Gastrocnemius medialis (tissue), 4 donors: ENCODE data around the gene NSDHL. TPM values are rescaled to one million over a fixed set of nuclear protein-coding genes. Genes with fewer than 3 reads are reported as not detected.

Experiments
- ATAC-seq, 2 donors: fragments of 150-250 bp; one replicate each; pipeline ENCODE4 v1.9.1; 2016
- DNase-seq, 2 donors: peaks; one replicate each; pipeline ENCODE4 v3.0.0-alpha.2; 2019
- H3K27ac ChIP-seq, 4 donors: fragments of 200-600 bp; sonication (generic); 1 replicate in 1 of 4; 2 replicates in 3 of 4; pipeline ENCODE4 v1.5.1; 2016 to 2018; ENCODE audit warnings: mild to moderate bottlenecking in 2 of 4, moderate library complexity in 1 of 4
- H3K27me3 ChIP-seq, 3 donors: fragments of 200-600 bp; sonication (generic) in 2 of 3; 1 replicate in 1 of 3; 2 replicates in 2 of 3; pipeline versions ENCODE4 v1.5.1 to v1.6.0; 2016 to 2019; ENCODE audit warnings: mild to moderate bottlenecking in 1 of 3, moderate library complexity in 1 of 3
- H3K36me3 ChIP-seq, 2 donors: fragments of 200-600 bp; sonication (generic) in 1 of 2; one replicate each; pipeline ENCODE4 v1.5.1; 2017 to 2018
- H3K4me1 ChIP-seq, 2 donors: fragments of 200-600 bp; sonication (generic) in 1 of 2; one replicate each; pipeline ENCODE4 v1.5.1; 2016 to 2017; ENCODE audit warnings: mild to moderate bottlenecking in 2 of 2
- H3K4me3 ChIP-seq, 4 donors: fragments of 200-600 bp; sonication (generic) in 3 of 4; 1 replicate in 1 of 4; 2 replicates in 3 of 4; pipeline ENCODE4 v1.5.1; 2016 to 2019; ENCODE audit warnings: mild to moderate bottlenecking in 2 of 4
- H3K9me3 ChIP-seq, 3 donors: fragments of 200-600 bp; sonication (generic) in 2 of 3; 1 replicate in 1 of 3; 2 replicates in 2 of 3; pipeline ENCODE4 v1.5.1; 2016 to 2019
- CTCF ChIP-seq, 5 experiments: fragments of 450-650 bp in 3 of 5; fragments of 200-600 bp in 2 of 5; sonication (generic) in 2 of 5; IDR thresholded peaks in 4 of 5; conservative IDR thresholded peaks in 1 of 5; 1 replicate in 4 of 5; 2 replicates in 1 of 5; pipeline ENCODE4 v1.5.1; 2016 to 2019; ENCODE audit warnings: antibody characterized with exemption in 5 of 5, mild to moderate bottlenecking in 3 of 5, moderate library complexity in 3 of 5
- POLR2A ChIP-seq, 2 donors: fragments of 450-650 bp; IDR thresholded peaks; one replicate each; pipeline ENCODE4 v1.6.1; 2017; ENCODE audit warnings: antibody characterized with exemption in 2 of 2, mild to moderate bottlenecking in 2 of 2, moderate library complexity in 2 of 2
- in situ Hi-C, 4 donors: fragments of 200-750 bp; cut with MboI; loops; one replicate each; pipeline versions ENCODE4 v1.15.0 to v1.8.0; 2017; ENCODE audit warnings: low sequenced_read_pairs in 4 of 4
- intact Hi-C: fragments of 100-400 bp; cut with DNase I; formaldehyde crosslinking; loops from one replicate; pipeline ENCODE4 v1.15.1; 2023; ENCODE audit warnings: low total_unique reads
- total RNA-seq, 4 donors: library from RNA; depleted of rRNA; stranded (reverse); fragments of >200 nt; gene quantifications; one replicate each; pipeline versions ENCODE4 v1.1.0 to v1.2.3, GENCODE V29; 2016

The NSDHL gene
- total RNA-seq, 4 donors from 2014 or later: 4.6 to 8.8 (median 6.2) TPM

GRCh38 chrX:152899111-152899873 is 68.4 kb downstream of the NSDHL start:
- H3K9me3 ChIP-seq: no peaks in the 10 kb centered on the region
- DNase-seq: no peak
- intact Hi-C loops: no loop called here
- H3K4me3 ChIP-seq: no peak overlapping the region
- no peak overlapping the region for H3K27ac ChIP-seq
- H3K4me1 ChIP-seq: no peaks in the 10 kb centered on the region
- ATAC-seq: no peak
- H3K36me3 ChIP-seq: no peaks in the 10 kb centered on the region
- in situ Hi-C loops: no loop called here
- H3K27me3 ChIP-seq: peaks cover 0 to 13% (median under 1%) of the 10 kb centered on the region in 3 donors
- TF ChIP-seq CTCF (IDR thresholded peaks at IDR 0.05 in 4 of 5, conservative IDR thresholded peaks at IDR 0.05 in 1 of 5) (no peak), POLR2A (IDR thresholded peaks at IDR 0.05) (no peak)

GRCh38 chrX:152899874-152900719 is 69.2 kb downstream of the NSDHL start:
- H3K27me3 ChIP-seq: peaks cover 0 to 13% (median 3%) of the 10 kb centered on the region in 3 donors
- no peaks in the 10 kb centered on the region for H3K9me3 ChIP-seq
- no peak overlapping the region for H3K4me3 ChIP-seq
- DNase-seq (no peak), ATAC-seq (no peak)
- TF ChIP-seq POLR2A (IDR thresholded peaks at IDR 0.05): no peak
- no peak for TF ChIP-seq CTCF (IDR thresholded peaks at IDR 0.05 in 4 of 5, conservative IDR thresholded peaks at IDR 0.05 in 1 of 5)
- in situ Hi-C loops (no loop called here), intact Hi-C loops (no loop called here)
- no peaks in the 10 kb centered on the region for H3K4me1 ChIP-seq
- H3K36me3 ChIP-seq: no peaks in the 10 kb centered on the region
- no peak overlapping the region for H3K27ac ChIP-seq

GRCh38 chrX:152900937-152901445 is 70.1 kb downstream of the NSDHL start:
- no peak for ATAC-seq
- Histone ChIP-seq H3K27me3 (peaks cover 0 to 13% (median 3%) of the 10 kb centered on the region in 3 donors), H3K4me1 (no peaks in the 10 kb centered on the region), H3K4me3 (no peak overlapping the region), H3K36me3 (no peaks in the 10 kb centered on the region), H3K9me3 (no peaks in the 10 kb centered on the region), H3K27ac (no peak overlapping the region)
- intact Hi-C loops: no loop called here
- in situ Hi-C loops: no loop called here
- TF ChIP-seq CTCF (IDR thresholded peaks at IDR 0.05 in 4 of 5, conservative IDR thresholded peaks at IDR 0.05 in 1 of 5) (no peak), POLR2A (IDR thresholded peaks at IDR 0.05) (no peak)
- DNase-seq: no peak

- Histone ChIP-seq H3K9me3 (no peaks in the 10 kb centered on the region), H3K27ac (no peak overlapping the region), H3K4me3 (no peak overlapping the region), H3K36me3 (no peaks in the 10 kb centered on the region), H3K27me3 (peaks cover 0 to 13% (median 3%) of the 10 kb centered on the region in 3 donors), H3K4me1 (no peaks in the 10 kb centered on the region)
- in situ Hi-C loops (no loop called here), intact Hi-C loops (no loop called here)
- no peak for ATAC-seq
- no peak for DNase-seq
- TF ChIP-seq CTCF (IDR thresholded peaks at IDR 0.05 in 4 of 5, conservative IDR thresholded peaks at IDR 0.05 in 1 of 5): no peak
- TF ChIP-seq POLR2A (IDR thresholded peaks at IDR 0.05): no peak
Observed at GRCh38 chrX:152901816-152902501, 71.1 kb downstream of the NSDHL start.
